ENCODE results near the gene CDH12.
"Not testable (repeated sequence)": the region's sequence is repeated elsewhere in the genome, so short reads cannot be mapped to it uniquely, and the experiment has no call there.

- not testable (repeated sequence) for TF ChIP-seq MYC (IDR thresholded peaks at IDR 0.05; ENCODE audit: low read depth, low read length); POLR2A (IDR thresholded peaks at IDR 0.05; ENCODE audit: low read depth, low read length); CTCF (IDR thresholded peaks at IDR 0.05; ENCODE audit: extremely low read depth in 1 of 2, insufficient read depth in 1 of 2, low read depth in 1 of 2, low read length in 2 of 2)
Measured at GRCh38 chr5:22156953-22157352, 696.2 kb downstream of the CDH12 start.

All from endothelial cell of umbilical vein (primary cell).